HepG2 (cell line): Measurements from ENCODE around the gene TTPAL. TPM values are rescaled to one million over a fixed set of nuclear protein-coding genes. Genes with fewer than 3 reads are reported as not detected.

Experiments
- GABPB1 ChIP-seq: IDR thresholded peaks from 2 replicates; pipeline ENCODE4 v1.6.1; 2016; ENCODE audit warnings: mild to moderate bottlenecking, missing genetic modification reagents, moderate library complexity, missing compliant biosample characterization
- GMEB2 ChIP-seq: IDR thresholded peaks from 2 replicates; pipeline ENCODE4 v1.6.1; 2016; ENCODE audit warnings: missing biosample characterization, missing genetic modification reagents, low read depth
- HMG20A ChIP-seq: IDR thresholded peaks from 2 replicates; pipeline ENCODE4 v1.6.1; 2016; ENCODE audit warnings: borderline replicate concordance
- HNRNPH1 ChIP-seq: fragments of 200-400 bp; formaldehyde crosslinking; optimal IDR thresholded peaks from 2 replicates; pipeline ENCODE3; 2017; ENCODE audit warnings: mild to moderate bottlenecking, low read depth, low read length
- IRF2 ChIP-seq: IDR thresholded peaks from 2 replicates; pipeline ENCODE4 v1.6.1; 2018; ENCODE audit warnings: missing genetic modification reagents, missing compliant biosample characterization
- NFE2 ChIP-seq: sonication (generic); formaldehyde crosslinking; IDR thresholded peaks from 2 replicates; pipeline ENCODE4 v1.4.0; 2020; ENCODE audit warnings: missing genetic modification reagents
- PATZ1 ChIP-seq: sonication (generic); formaldehyde crosslinking; IDR thresholded peaks from 2 replicates; pipeline ENCODE4 v1.4.0; 2020; ENCODE audit warnings: missing genetic modification reagents
- RBM22 ChIP-seq: fragments of 200-400 bp; formaldehyde crosslinking; optimal IDR thresholded peaks from 2 replicates; pipeline ENCODE3; 2017; ENCODE audit warnings: mild to moderate bottlenecking, low read length, moderate library complexity
- SAP130 ChIP-seq: IDR thresholded peaks from 2 replicates; pipeline ENCODE4 v1.6.1; 2016; ENCODE audit warnings: low read depth
- SOX6 ChIP-seq, 2 experiments: fragments of 450-650 bp in 1 of 2; sonication (generic) in 1 of 2; formaldehyde crosslinking in 1 of 2; IDR thresholded peaks; 2 replicates each; pipeline versions ENCODE4 v1.4.0 to v1.6.1; 2017 to 2020; ENCODE audit warnings: antibody characterized with exemption in 1 of 2, mild to moderate bottlenecking in 1 of 2, missing genetic modification reagents in 1 of 2
- TARDBP ChIP-seq: sonication (generic); formaldehyde crosslinking; IDR thresholded peaks from 2 replicates; pipeline ENCODE4 v1.8.0; 2022; ENCODE audit warnings: mild to moderate bottlenecking, missing genetic modification reagents
- TRIM24 ChIP-seq: sonication (generic); formaldehyde crosslinking; IDR thresholded peaks from 2 replicates; pipeline ENCODE4 v1.8.0; 2022; ENCODE audit warnings: mild to moderate bottlenecking, missing genetic modification reagents
- ZMAT5 ChIP-seq: sonication (generic); formaldehyde crosslinking; IDR thresholded peaks from 2 replicates; pipeline ENCODE4 v1.5.0; 2020; ENCODE audit warnings: mild to moderate bottlenecking, low read depth, missing genetic modification reagents, borderline replicate concordance
- ZNF264 ChIP-seq: sonication (generic); formaldehyde crosslinking; IDR thresholded peaks from 2 replicates; pipeline ENCODE4 v1.4.0; 2020; ENCODE audit warnings: missing genetic modification reagents
- ZNF331 ChIP-seq: sonication (generic); formaldehyde crosslinking; IDR thresholded peaks from 2 replicates; pipeline ENCODE4 v1.4.0; 2020; ENCODE audit warnings: missing genetic modification reagents
- ZNF430 ChIP-seq: sonication (generic); formaldehyde crosslinking; IDR thresholded peaks from 2 replicates; pipeline ENCODE4 v1.9.0; 2021; ENCODE audit warnings: mild to moderate bottlenecking, missing genetic modification reagents
- ZNF446 ChIP-seq: sonication (generic); formaldehyde crosslinking; IDR thresholded peaks from 2 replicates; pipeline ENCODE4 v1.5.0; 2020; ENCODE audit warnings: mild to moderate bottlenecking, missing genetic modification reagents
- ZNF549 ChIP-seq: sonication (generic); formaldehyde crosslinking; IDR thresholded peaks from 2 replicates; pipeline ENCODE4 v1.5.0; 2020; ENCODE audit warnings: missing genetic modification reagents
- ZNF562 ChIP-seq: sonication (generic); formaldehyde crosslinking; IDR thresholded peaks from 2 replicates; pipeline ENCODE4 v1.8.0; 2022; ENCODE audit warnings: missing genetic modification reagents, borderline replicate concordance
- ZNF589 ChIP-seq: sonication (generic); formaldehyde crosslinking; conservative IDR thresholded peaks from 2 replicates; pipeline ENCODE4 v1.8.0; 2022; ENCODE audit warnings: mild to moderate bottlenecking, moderate library complexity, missing genetic modification reagents
- ZNF788 ChIP-seq: sonication (generic); formaldehyde crosslinking; IDR thresholded peaks from 2 replicates; pipeline ENCODE4 v1.5.0; 2020; ENCODE audit warnings: mild to moderate bottlenecking, missing genetic modification reagents, borderline replicate concordance
- polyA plus RNA-seq, 8 experiments: library from polyadenylated mRNA; depleted of rRNA in 3 of 8; stranded (reverse) in 7 of 8; unstranded in 1 of 8; fragments of >200 nt; fragmentation: Illumina TruSeq in 4 of 8; extraction: Trizol in 4 of 8; gene quantifications; 2 replicates each; pipeline versions ENCODE4 v1.2.1 to v1.2.3, GENCODE V29; 2011 to 2016; ENCODE audit warnings: low read depth in 4 of 8, missing spikeins in 1 of 8, mixed read lengths in 1 of 8; ENCODE audit not compliant: insufficient read depth in 1 of 8
- total RNA-seq, 5 experiments: library from RNA; depleted of rRNA; stranded (reverse); fragments of >200 nt; fragmentation: Illumina TruSeq; extraction: Trizol; gene quantifications; 2 replicates each; pipeline ENCODE4 v1.2.3, GENCODE V29; 2016; ENCODE audit warnings: low read depth in 1 of 5
- TF ChIP-seq, protein P1 (sequence below): sonication (generic); formaldehyde crosslinking; IDR thresholded peaks from 2 replicates; pipeline ENCODE4 v1.4.0; 2020; ENCODE audit warnings: missing genetic modification reagents
- TF ChIP-seq, protein P2 (sequence below): sonication (generic); formaldehyde crosslinking; IDR thresholded peaks from 2 replicates; pipeline ENCODE4 v1.9.0; 2021; ENCODE audit warnings: missing genetic modification reagents, borderline replicate concordance
- TF ChIP-seq, protein P3 (sequence below): sonication (generic); formaldehyde crosslinking; IDR thresholded peaks from 2 replicates; pipeline ENCODE4 v1.5.0; 2020; ENCODE audit warnings: missing genetic modification reagents

Gene TTPAL
- total and polyA plus RNA-seq, 2 of the 13 experiments (the other 11 are each of a cell fraction or from before 2014, with no cell fraction given), result 4.3 to 18.8 TPM

DNA sequence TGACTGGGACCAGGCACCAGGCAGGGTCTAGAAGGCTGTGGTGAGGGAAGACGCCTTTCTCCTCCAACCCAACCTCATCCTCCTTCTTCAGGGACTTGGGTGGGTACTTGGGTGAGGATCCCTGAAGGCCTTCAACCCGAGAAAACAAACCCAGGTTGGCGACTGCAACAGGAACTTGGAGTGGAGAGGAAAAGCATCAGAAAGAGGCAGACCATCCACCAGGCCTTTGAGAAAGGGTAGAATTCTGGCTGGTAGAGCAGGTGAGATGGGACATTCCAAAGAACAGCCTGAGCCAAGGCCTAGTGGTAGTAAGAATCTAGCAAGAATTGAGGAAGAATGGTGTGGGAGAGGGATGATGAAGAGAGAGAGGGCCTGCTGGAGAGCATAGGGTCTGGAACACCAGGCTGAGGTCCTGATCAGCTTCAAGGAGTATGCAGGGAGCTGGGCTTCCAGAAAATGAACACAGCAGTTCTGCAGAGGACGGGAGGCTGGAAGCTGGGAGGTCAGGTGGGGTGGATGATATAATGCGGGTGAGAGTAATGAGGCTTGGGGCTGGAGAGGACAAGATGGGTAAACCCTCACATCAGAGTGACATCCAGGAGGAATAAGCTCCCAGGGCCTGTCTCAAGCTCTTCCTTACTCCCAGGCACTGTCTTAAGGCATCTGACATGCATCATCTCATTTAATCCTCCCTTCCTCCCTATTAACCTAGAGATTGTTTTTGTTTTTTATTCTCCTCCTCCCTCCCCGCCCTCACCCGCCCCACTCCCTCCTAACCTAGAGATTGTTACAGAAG lies 45.2 kb upstream of the TTPAL start (continued):
- TF ChIP-seq ZMAT5 (CRISPR knock-in tag) (no peak), ZNF788 (CRISPR knock-in tag) (no peak), ZNF589 (CRISPR knock-in tag) (0 out of 2 replicates have a peak, but pooled peaks have one; percentile 55), SOX6 (IDR thresholded peaks at IDR 0.05) (no peak), SOX6 (CRISPR knock-in tag; IDR thresholded peaks at IDR 0.05) (no peak), IRF2 (CRISPR knock-in tag) (no peak), ZNF446 (CRISPR knock-in tag) (no peak), TRIM24 (no peak), SAP130 (CRISPR knock-in tag) (no peak), HMG20A (CRISPR knock-in tag) (no peak), ZNF331 (no peak), HNRNPH1 (peak; percentile 50), ZNF549 (CRISPR knock-in tag) (no peak), NFE2 (CRISPR knock-in tag) (no peak), ZNF430 (CRISPR knock-in tag) (no peak), TARDBP (no peak), PATZ1 (CRISPR knock-in tag) (no peak), ZNF562 (CRISPR knock-in tag) (no peak), GMEB2 (CRISPR knock-in tag) (no peak), ZNF264 (CRISPR knock-in tag) (no peak), GABPB1 (CRISPR knock-in tag) (no peak), RBM22 (peak; percentile 29)
- TF ChIP-seq, protein P1, sequence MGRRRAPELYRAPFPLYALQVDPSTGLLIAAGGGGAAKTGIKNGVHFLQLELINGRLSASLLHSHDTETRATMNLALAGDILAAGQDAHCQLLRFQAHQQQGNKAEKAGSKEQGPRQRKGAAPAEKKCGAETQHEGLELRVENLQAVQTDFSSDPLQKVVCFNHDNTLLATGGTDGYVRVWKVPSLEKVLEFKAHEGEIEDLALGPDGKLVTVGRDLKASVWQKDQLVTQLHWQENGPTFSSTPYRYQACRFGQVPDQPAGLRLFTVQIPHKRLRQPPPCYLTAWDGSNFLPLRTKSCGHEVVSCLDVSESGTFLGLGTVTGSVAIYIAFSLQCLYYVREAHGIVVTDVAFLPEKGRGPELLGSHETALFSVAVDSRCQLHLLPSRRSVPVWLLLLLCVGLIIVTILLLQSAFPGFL (CRISPR knock-in tag), result no peak
- TF ChIP-seq, protein P2, sequence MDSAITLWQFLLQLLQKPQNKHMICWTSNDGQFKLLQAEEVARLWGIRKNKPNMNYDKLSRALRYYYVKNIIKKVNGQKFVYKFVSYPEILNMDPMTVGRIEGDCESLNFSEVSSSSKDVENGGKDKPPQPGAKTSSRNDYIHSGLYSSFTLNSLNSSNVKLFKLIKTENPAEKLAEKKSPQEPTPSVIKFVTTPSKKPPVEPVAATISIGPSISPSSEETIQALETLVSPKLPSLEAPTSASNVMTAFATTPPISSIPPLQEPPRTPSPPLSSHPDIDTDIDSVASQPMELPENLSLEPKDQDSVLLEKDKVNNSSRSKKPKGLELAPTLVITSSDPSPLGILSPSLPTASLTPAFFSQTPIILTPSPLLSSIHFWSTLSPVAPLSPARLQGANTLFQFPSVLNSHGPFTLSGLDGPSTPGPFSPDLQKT (CRISPR knock-in tag), result no peak
- TF ChIP-seq, protein P3, sequence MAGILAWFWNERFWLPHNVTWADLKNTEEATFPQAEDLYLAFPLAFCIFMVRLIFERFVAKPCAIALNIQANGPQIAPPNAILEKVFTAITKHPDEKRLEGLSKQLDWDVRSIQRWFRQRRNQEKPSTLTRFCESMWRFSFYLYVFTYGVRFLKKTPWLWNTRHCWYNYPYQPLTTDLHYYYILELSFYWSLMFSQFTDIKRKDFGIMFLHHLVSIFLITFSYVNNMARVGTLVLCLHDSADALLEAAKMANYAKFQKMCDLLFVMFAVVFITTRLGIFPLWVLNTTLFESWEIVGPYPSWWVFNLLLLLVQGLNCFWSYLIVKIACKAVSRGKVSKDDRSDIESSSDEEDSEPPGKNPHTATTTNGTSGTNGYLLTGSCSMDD, result no peak
